ENCODE measurements around the gene TMEM132D. TPM values are rescaled to one million over a fixed set of nuclear protein-coding genes. Genes with fewer than 3 reads are reported as not detected.

The TMEM132D gene
- total RNA-seq, 2 donors from 2014 or later = 4.4 to 14.2 TPM

- Histone ChIP-seq H3K27me3 (ENCODE audit: control insufficient read depth, insufficient read depth, low read length, poor library complexity, severe bottlenecking) (no peaks in the 10 kb centered on the region), H3K27ac (ENCODE audit: low read depth, low read length) (peak overlapping the region; percentile 44), H3K9me3 (ENCODE audit: control insufficient read depth, low read length) (no peaks in the 10 kb centered on the region), H3K9ac (ENCODE audit: extremely low read depth, low read length, poor library complexity, severe bottlenecking) (no peak overlapping the region), H3K36me3 (ENCODE audit: control insufficient read depth, insufficient read depth, low read length) (no peaks in the 10 kb centered on the region), H3K4me3 (ENCODE audit: low read length) (no peak overlapping the region), H3K4me1 (ENCODE audit: control insufficient read depth, insufficient read depth, low read length) (peaks cover 6% of the 10 kb centered on the region)
- H3K36me3 Mint-ChIP-seq (ENCODE audit: low read depth) = peaks cover 9% of the 10 kb centered on the region
- 33 to 64% methylated on average over 1 to 4 of the region's 4 CpGs for WGBS, 2 experiments (ENCODE audit: insufficient coverage in 1 of 2, insufficient read length in 1 of 2)
- no peak for TF ChIP-seq CTCF (conservative IDR thresholded peaks at IDR 0.05)
- H3K4me3 Mint-ChIP-seq = no peak overlapping the region
- peak overlapping the region; percentile 53 for H3K27ac Mint-ChIP-seq
- peaks cover 45% of the 10 kb centered on the region for H3K4me1 Mint-ChIP-seq
- H3K27me3 Mint-ChIP-seq (ENCODE audit: insufficient read depth) = no peaks in the 10 kb centered on the region
- peaks cover 9% of the 10 kb centered on the region for H3K9me3 Mint-ChIP-seq
- DNase-seq = peak; percentile 84
Observed at GRCh38 chr12:129830796-129831195, 73.0 kb downstream of the TMEM132D start.

- 57% methylated on average over 1 of the region's 2 CpGs; no CpG with 5 or more reads in 1 of the 2 experiments for WGBS, 2 experiments (ENCODE audit: insufficient coverage in 1 of 2, insufficient read length in 1 of 2)
- Mint-ChIP-seq H3K27ac (no peak overlapping the region), H3K36me3 (ENCODE audit: low read depth) (peaks cover 16% of the 10 kb centered on the region), H3K27me3 (ENCODE audit: insufficient read depth) (no peaks in the 10 kb centered on the region), H3K4me3 (no peak overlapping the region), H3K9me3 (peaks cover 10% of the 10 kb centered on the region), H3K4me1 (peaks cover 50% of the 10 kb centered on the region)
- Histone ChIP-seq H3K4me3 (ENCODE audit: low read length) (no peak overlapping the region), H3K9ac (ENCODE audit: extremely low read depth, low read length, poor library complexity, severe bottlenecking) (no peak overlapping the region), H3K36me3 (ENCODE audit: control insufficient read depth, insufficient read depth, low read length) (no peaks in the 10 kb centered on the region), H3K4me1 (ENCODE audit: control insufficient read depth, insufficient read depth, low read length) (peaks cover 6% of the 10 kb centered on the region), H3K27ac (ENCODE audit: low read depth, low read length) (no peak overlapping the region), H3K27me3 (ENCODE audit: control insufficient read depth, insufficient read depth, low read length, poor library complexity, severe bottlenecking) (no peaks in the 10 kb centered on the region), H3K9me3 (ENCODE audit: control insufficient read depth, low read length) (no peaks in the 10 kb centered on the region)
- TF ChIP-seq CTCF (conservative IDR thresholded peaks at IDR 0.05) = no peak
- peak; percentile 75 for DNase-seq
Observed at GRCh38 chr12:129827866-129828384, 75.9 kb downstream of the TMEM132D start.

- Mint-ChIP-seq H3K27ac (peak overlapping the region; percentile 79), H3K9me3 (peaks cover 12% of the 10 kb centered on the region), H3K27me3 (ENCODE audit: insufficient read depth) (no peaks in the 10 kb centered on the region), H3K36me3 (ENCODE audit: low read depth) (peaks cover 22% of the 10 kb centered on the region), H3K4me1 (peaks cover 45% of the 10 kb centered on the region), H3K4me3 (no peak overlapping the region)
- Histone ChIP-seq H3K9ac (ENCODE audit: extremely low read depth, low read length, poor library complexity, severe bottlenecking) (no peak overlapping the region), H3K9me3 (ENCODE audit: control insufficient read depth, low read length) (no peaks in the 10 kb centered on the region), H3K27ac (ENCODE audit: low read depth, low read length) (no peak overlapping the region), H3K27me3 (ENCODE audit: control insufficient read depth, insufficient read depth, low read length, poor library complexity, severe bottlenecking) (no peaks in the 10 kb centered on the region), H3K36me3 (ENCODE audit: control insufficient read depth, insufficient read depth, low read length) (no peaks in the 10 kb centered on the region), H3K4me1 (ENCODE audit: control insufficient read depth, insufficient read depth, low read length) (peaks cover 6% of the 10 kb centered on the region), H3K4me3 (ENCODE audit: low read length) (no peak overlapping the region)
- 66% methylated on average over 5 of the region's 5 CpGs; no CpG with 5 or more reads in 1 of the 2 experiments for WGBS, 2 experiments (ENCODE audit: insufficient coverage in 1 of 2, insufficient read length in 1 of 2)
- DNase-seq = peak; percentile 74
- TF ChIP-seq CTCF (conservative IDR thresholded peaks at IDR 0.05) = no peak
Observed at GRCh38 chr12:129827102-129827865, 76.5 kb downstream of the TMEM132D start.
